ENCODE measurements around the gene DCAF8. TPM values are rescaled to one million over a fixed set of nuclear protein-coding genes. Genes with fewer than 3 reads are reported as not detected.

DCAF8 gene
- total RNA-seq, 1 donor from 2014 or later: 172 TPM

DNA sequence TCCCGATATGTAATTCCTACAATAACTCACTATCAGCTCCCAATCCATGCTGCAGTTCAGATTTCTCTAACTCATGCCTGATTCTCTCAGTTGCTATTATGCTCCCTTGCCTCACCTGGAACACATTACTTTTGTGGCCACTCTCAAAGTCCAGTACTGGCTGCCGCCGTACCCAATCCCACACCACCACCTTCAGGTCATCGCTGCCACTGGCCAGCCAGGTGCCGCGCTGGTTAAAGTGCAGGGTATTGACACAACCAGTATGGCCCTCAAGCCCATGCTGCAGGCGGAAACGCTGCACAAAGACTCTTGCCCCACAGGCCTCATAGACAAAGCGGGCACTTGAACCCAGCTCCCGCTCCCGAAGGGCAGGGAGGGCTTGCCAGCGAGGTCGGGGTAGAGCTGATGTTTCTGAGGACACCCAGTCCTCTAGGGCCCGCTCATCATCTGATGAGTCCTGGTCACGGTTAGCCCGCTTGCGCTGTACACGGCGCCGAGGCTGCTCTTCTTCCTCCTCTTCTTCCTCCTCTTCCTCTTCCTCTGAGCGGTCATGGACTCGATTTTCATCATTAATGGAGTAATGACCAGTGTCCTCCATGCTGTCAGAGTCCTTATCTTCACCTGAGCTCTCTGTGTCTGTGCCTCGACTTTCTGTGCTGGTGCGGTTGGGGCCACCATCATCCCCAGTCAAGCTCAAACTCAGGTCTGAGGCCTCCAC, 22.6 kb downstream of the DCAF8 start:
- no peaks in the 10 kb centered on the region for H3K27me3 Mint-ChIP-seq
- ChIA-PET POLR2A (interaction anchor here (0.6 to 1.9 kb wide), 3 partner anchors 23 to 45 kb away, joined by 3 to 6 read pairs (median 3); partner anchors contain the start of genes DCAF8 and PEX19), CTCF (interaction anchor here (1.2 to 3.6 kb wide), 2 partner anchors 12 to 47 kb away, joined by 3 to 15 read pairs; no protein-coding TSS in a partner anchor)
- no peak overlapping the region for H3K4me3 Mint-ChIP-seq
- H3K36me3 Mint-ChIP-seq (ENCODE audit: low read depth): peaks cover 77% of the 10 kb centered on the region
- intact Hi-C loops (cut with micrococcal nuclease): no loop called here
- H3K9me3 Mint-ChIP-seq: no peaks in the 10 kb centered on the region
- H3K27ac Mint-ChIP-seq: no peak overlapping the region
- DNase-seq (no peak), ATAC-seq (ENCODE audit: low read depth) (no peak)
- TF ChIP-seq, protein P1, sequence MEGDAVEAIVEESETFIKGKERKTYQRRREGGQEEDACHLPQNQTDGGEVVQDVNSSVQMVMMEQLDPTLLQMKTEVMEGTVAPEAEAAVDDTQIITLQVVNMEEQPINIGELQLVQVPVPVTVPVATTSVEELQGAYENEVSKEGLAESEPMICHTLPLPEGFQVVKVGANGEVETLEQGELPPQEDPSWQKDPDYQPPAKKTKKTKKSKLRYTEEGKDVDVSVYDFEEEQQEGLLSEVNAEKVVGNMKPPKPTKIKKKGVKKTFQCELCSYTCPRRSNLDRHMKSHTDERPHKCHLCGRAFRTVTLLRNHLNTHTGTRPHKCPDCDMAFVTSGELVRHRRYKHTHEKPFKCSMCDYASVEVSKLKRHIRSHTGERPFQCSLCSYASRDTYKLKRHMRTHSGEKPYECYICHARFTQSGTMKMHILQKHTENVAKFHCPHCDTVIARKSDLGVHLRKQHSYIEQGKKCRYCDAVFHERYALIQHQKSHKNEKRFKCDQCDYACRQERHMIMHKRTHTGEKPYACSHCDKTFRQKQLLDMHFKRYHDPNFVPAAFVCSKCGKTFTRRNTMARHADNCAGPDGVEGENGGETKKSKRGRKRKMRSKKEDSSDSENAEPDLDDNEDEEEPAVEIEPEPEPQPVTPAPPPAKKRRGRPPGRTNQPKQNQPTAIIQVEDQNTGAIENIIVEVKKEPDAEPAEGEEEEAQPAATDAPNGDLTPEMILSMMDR (IDR thresholded peaks at IDR 0.05): no peak
- H3K4me1 Mint-ChIP-seq: peaks cover 11% of the 10 kb centered on the region

DNA sequence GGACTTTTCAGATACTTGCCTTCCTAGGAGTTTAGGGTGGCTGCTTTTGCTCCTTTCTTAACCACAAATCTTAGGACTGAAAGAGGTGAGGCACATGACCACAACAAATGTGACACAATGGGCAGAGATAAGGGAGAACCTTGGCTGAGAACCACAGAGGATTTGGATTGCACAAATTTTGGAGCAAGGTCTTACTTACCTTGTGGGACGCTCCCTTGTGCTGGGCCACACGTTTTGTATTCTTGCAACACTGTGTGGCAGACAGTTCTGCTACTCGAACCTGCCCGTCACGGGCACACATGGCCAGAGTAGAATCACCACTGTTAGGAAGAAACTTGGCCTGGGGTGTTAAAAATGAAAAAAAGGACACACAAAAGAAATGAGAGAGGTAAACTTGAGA, 23.9 kb downstream of the DCAF8 start:
- H3K36me3 Mint-ChIP-seq (ENCODE audit: low read depth): peaks cover 82% of the 10 kb centered on the region
- ChIA-PET CTCF (interaction anchor here (1.0 to 3.6 kb wide), 3 partner anchors 14 to 137 kb away, joined by 3 to 15 read pairs (median 3); no protein-coding TSS in a partner anchor), POLR2A (interaction anchor here (1.6 kb wide), 1 partner anchor 46 kb away, joined by 3 read pairs; the partner anchor contains the start of gene PEX19)
- TF ChIP-seq, protein P1 (IDR thresholded peaks at IDR 0.05): no peak
- H3K27me3 Mint-ChIP-seq: no peaks in the 10 kb centered on the region
- intact Hi-C loops (cut with micrococcal nuclease): no loop called here
- H3K4me1 Mint-ChIP-seq: peaks cover 11% of the 10 kb centered on the region
- DNase-seq (no peak), ATAC-seq (ENCODE audit: low read depth) (no peak)
- no peak overlapping the region for H3K4me3 Mint-ChIP-seq
- H3K27ac Mint-ChIP-seq: no peak overlapping the region
- no peaks in the 10 kb centered on the region for H3K9me3 Mint-ChIP-seq

DNA sequence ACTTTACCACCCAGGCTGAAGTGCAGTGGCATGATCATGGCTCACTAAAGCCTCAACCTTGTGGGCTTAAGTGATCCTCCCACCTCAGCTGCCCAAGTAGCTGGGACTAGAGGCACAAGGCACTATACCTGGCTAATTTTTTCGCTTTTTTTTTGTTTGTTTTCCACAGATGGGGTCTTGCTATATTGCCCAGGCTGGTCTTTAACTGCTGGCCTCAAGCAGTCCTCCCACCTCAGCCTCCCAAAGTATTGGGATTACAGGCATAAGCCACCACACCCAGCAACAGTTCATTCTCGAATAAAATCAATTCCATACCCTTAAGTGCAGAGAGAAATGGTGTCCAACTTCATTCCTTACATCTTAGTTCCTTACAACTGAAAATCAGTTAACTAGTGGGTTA, 24.8 kb downstream of the DCAF8 start:
- no peak for DNase-seq
- Mint-ChIP-seq H3K9me3 (no peaks in the 10 kb centered on the region), H3K27me3 (no peaks in the 10 kb centered on the region), H3K4me3 (no peak overlapping the region), H3K27ac (no peak overlapping the region), H3K4me1 (peaks cover 11% of the 10 kb centered on the region), H3K36me3 (ENCODE audit: low read depth) (peaks cover 83% of the 10 kb centered on the region)
- TF ChIP-seq, protein P1 (IDR thresholded peaks at IDR 0.05): no peak
- intact Hi-C loops (cut with micrococcal nuclease): no loop called here
- CTCF ChIA-PET: interaction anchor here (1.0 kb wide), 1 partner anchor 53 kb away, joined by 3 read pairs; no protein-coding TSS in a partner anchor
- ATAC-seq (ENCODE audit: low read depth): no peak
- POLR2A ChIA-PET: no interaction called here

DNA sequence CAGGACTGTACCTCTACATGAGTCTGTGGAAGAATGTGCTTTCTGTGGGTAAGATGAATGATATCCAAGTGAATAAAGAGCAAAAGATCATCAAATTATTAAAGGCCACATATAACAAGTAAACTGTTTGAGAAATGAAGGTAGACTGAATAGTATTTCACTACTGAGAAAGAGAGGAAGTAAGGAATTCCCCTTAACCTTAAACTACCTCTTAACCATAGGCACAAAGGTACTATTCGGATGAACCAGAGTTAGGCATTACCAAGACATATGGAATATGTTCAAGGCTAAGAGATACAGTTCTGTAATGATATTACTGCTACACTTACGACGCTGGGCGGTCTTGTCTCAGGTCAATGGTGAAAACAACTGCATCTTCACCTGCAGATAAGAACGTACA, 25.5 kb downstream of the DCAF8 start:
- H3K27ac Mint-ChIP-seq: peak overlapping the region; percentile 71
- peaks cover 11% of the 10 kb centered on the region for H3K4me1 Mint-ChIP-seq
- ATAC-seq (ENCODE audit: low read depth) (peak; percentile 71), DNase-seq (no peak)
- intact Hi-C loops (cut with micrococcal nuclease): no loop called here
- no peaks in the 10 kb centered on the region for H3K27me3 Mint-ChIP-seq
- TF ChIP-seq, protein P1 (IDR thresholded peaks at IDR 0.05): no peak
- no peak overlapping the region for H3K4me3 Mint-ChIP-seq
- POLR2A ChIA-PET: no interaction called here
- H3K36me3 Mint-ChIP-seq (ENCODE audit: low read depth): peaks cover 81% of the 10 kb centered on the region
- H3K9me3 Mint-ChIP-seq: no peaks in the 10 kb centered on the region
- CTCF ChIA-PET: interaction anchor here (2.1 kb wide), 1 partner anchor 44 kb away, joined by 4 read pairs; no protein-coding TSS in a partner anchor

DNA sequence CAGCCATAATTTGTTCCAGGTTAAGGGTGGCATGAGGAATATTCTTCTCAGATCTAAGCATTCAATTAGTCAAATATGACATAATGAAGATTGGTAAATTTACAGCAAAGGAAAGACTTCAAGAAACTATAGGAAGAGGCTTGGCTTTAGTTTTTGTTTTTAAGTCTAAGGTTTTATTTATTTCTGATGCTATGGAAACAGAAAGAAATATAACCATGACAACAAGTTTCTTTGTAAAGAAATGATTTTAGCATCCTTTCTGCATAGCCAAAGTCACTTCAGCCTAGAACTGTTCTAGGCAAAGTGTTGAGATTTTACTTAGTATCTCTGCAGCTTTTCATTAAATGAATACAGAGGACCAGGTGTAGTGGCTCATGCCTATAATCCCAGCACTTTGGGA, 29.4 kb downstream of the DCAF8 start:
- H3K36me3 Mint-ChIP-seq (ENCODE audit: low read depth): peaks cover 85% of the 10 kb centered on the region
- CTCF ChIA-PET: interaction anchor here (1.2 to 1.4 kb wide), 3 partner anchors 19 to 147 kb away, joined by 3 to 5 read pairs (median 3); no protein-coding TSS in a partner anchor
- POLR2A ChIA-PET: interaction anchor here (0.5 kb wide), 1 partner anchor 30 kb away, joined by 5 read pairs; no protein-coding TSS in a partner anchor
- no peaks in the 10 kb centered on the region for H3K27me3 Mint-ChIP-seq
- TF ChIP-seq, protein P1 (IDR thresholded peaks at IDR 0.05): no peak
- ATAC-seq (ENCODE audit: low read depth) (no peak), DNase-seq (no peak)
- H3K9me3 Mint-ChIP-seq: no peaks in the 10 kb centered on the region
- H3K27ac Mint-ChIP-seq: no peak overlapping the region
- no peak overlapping the region for H3K4me3 Mint-ChIP-seq
- H3K4me1 Mint-ChIP-seq: peaks cover 11% of the 10 kb centered on the region
- intact Hi-C loops (cut with micrococcal nuclease): no loop called here
